Measurements from ENCODE around the gene CLSTN3. TPM values are rescaled to one million over a fixed set of nuclear protein-coding genes. Genes with fewer than 3 reads are reported as not detected.

Gene CLSTN3
- total and polyA plus RNA-seq, 2 of the 13 experiments (the other 11 are each of a cell fraction or from before 2014, with no cell fraction given) = 26.2 to 94.1 TPM

DNA sequence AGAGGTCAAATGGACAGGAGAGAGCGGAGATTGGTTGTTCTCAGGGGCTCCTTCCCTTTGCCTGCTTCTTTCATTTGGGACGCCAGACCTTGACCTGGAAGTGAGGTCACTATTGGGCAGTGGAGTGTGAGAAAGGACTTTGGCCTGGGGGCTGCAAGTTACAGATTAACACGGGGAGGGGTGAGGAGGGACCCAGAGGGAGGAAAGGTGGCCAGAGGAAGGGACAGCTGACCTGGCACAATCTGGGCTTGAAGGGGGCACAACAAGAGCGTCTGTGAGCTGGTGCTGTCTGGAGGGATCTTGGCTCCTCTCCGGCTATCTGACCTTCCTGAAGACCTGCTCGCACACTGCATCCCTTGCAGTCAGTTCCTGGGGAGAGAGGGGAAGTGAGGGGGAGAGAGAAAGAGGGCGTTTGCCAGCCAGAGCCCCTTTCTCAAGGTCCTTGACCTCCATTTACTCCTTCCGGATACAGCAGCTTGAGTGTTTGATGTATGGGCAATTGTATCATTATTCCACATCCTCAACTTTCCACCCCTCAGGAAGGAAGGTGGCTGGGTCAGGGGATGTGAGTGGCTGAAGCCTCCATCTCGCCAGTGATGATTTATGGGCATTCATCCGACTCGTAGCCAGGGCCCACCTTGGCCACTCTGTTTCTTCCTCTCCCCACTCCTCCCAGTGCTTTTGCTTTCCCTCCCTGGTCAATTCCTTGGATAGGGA is 6.2 kb upstream of the CLSTN3 start (continued):
- TF ChIP-seq GATAD1 (CRISPR knock-in tag; IDR thresholded peaks at IDR 0.05) (0 out of 2 replicates have a peak, but pooled peaks have one; percentile 38), ZKSCAN8 (CRISPR knock-in tag; IDR thresholded peaks at IDR 0.05; ENCODE audit: borderline replicate concordance) (0 out of 2 replicates have a peak, but pooled peaks have one; percentile 18), ZSCAN25 (CRISPR knock-in tag; IDR thresholded peaks at IDR 0.05) (peak; percentile 98), TBX3 (IDR thresholded peaks at IDR 0.05; ENCODE audit: borderline replicate concordance) (peak; percentile 60; the same call in 1 of the 2 replicates), ISL2 (CRISPR knock-in tag; IDR thresholded peaks at IDR 0.05) (peak; percentile 66), ZNF605 (CRISPR knock-in tag; IDR thresholded peaks at IDR 0.05) (peak; percentile 29; the same call in 1 of the 2 replicates), HOXA9 (CRISPR knock-in tag; IDR thresholded peaks at IDR 0.05; ENCODE audit: borderline replicate concordance) (peak; percentile 47; the same call in 1 of the 2 replicates), ZMYM3 (CRISPR knock-in tag; IDR thresholded peaks at IDR 0.05) (0 out of 2 replicates have a peak, but pooled peaks have one; percentile 48), MED8 (CRISPR knock-in tag; IDR thresholded peaks at IDR 0.05; ENCODE audit: insufficient replicate concordance) (no peak), DPF2 (CRISPR knock-in tag; IDR thresholded peaks at IDR 0.05; ENCODE audit: borderline replicate concordance, low read depth) (peak; percentile 68; the same call in 1 of the 2 replicates), KMT2B (CRISPR knock-in tag; IDR thresholded peaks at IDR 0.05) (0 out of 2 replicates have a peak, but pooled peaks have one; percentile 18), RCOR2 (CRISPR knock-in tag; IDR thresholded peaks at IDR 0.05) (0 out of 2 replicates have a peak, but pooled peaks have one; percentile 53), BRCA1 (CRISPR knock-in tag; IDR thresholded peaks at IDR 0.05) (no peak), AGO2 (optimal IDR thresholded peaks at IDR 0.05; ENCODE audit: low read depth, low read length) (no peak), ZNF569 (CRISPR knock-in tag; IDR thresholded peaks at IDR 0.05; ENCODE audit: borderline replicate concordance) (no peak), ZNF547 (CRISPR knock-in tag; IDR thresholded peaks at IDR 0.05) (no peak), FOXK1 (CRISPR knock-in tag; IDR thresholded peaks at IDR 0.05; ENCODE audit: borderline replicate concordance, low read depth) (peak; percentile 54; the same call in 1 of the 2 replicates), ZNF782 (CRISPR knock-in tag; IDR thresholded peaks at IDR 0.05; ENCODE audit: borderline replicate concordance) (no peak), SP5 (CRISPR knock-in tag; IDR thresholded peaks at IDR 0.05; ENCODE audit: borderline replicate concordance, low read depth) (peak; percentile 73)
- TF ChIP-seq, protein P1, sequence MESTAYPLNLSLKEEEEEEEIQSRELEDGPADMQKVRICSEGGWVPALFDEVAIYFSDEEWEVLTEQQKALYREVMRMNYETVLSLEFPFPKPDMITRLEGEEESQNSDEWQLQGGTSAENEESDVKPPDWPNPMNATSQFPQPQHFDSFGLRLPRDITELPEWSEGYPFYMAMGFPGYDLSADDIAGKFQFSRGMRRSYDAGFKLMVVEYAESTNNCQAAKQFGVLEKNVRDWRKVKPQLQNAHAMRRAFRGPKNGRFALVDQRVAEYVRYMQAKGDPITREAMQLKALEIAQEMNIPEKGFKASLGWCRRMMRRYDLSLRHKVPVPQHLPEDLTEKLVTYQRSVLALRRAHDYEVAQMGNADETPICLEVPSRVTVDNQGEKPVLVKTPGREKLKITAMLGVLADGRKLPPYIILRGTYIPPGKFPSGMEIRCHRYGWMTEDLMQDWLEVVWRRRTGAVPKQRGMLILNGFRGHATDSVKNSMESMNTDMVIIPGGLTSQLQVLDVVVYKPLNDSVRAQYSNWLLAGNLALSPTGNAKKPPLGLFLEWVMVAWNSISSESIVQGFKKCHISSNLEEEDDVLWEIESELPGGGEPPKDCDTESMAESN (CRISPR knock-in tag; conservative IDR thresholded peaks at IDR 0.05) = no peak; the same call in 1 of the 2 replicates
- TF ChIP-seq, protein P2, sequence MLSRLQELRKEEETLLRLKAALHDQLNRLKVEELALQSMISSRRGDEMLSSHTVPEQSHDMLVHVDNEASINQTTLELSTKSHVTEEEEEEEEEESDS (CRISPR knock-in tag; IDR thresholded peaks at IDR 0.05; ENCODE audit: borderline replicate concordance) = no peak
- TF ChIP-seq, protein P3, sequence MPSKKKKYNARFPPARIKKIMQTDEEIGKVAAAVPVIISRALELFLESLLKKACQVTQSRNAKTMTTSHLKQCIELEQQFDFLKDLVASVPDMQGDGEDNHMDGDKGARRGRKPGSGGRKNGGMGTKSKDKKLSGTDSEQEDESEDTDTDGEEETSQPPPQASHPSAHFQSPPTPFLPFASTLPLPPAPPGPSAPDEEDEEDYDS (CRISPR knock-in tag; IDR thresholded peaks at IDR 0.05) = peak; percentile 57
- TF ChIP-seq, protein P4, sequence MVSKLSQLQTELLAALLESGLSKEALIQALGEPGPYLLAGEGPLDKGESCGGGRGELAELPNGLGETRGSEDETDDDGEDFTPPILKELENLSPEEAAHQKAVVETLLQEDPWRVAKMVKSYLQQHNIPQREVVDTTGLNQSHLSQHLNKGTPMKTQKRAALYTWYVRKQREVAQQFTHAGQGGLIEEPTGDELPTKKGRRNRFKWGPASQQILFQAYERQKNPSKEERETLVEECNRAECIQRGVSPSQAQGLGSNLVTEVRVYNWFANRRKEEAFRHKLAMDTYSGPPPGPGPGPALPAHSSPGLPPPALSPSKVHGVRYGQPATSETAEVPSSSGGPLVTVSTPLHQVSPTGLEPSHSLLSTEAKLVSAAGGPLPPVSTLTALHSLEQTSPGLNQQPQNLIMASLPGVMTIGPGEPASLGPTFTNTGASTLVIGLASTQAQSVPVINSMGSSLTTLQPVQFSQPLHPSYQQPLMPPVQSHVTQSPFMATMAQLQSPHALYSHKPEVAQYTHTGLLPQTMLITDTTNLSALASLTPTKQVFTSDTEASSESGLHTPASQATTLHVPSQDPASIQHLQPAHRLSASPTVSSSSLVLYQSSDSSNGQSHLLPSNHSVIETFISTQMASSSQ (IDR thresholded peaks at IDR 0.05; ENCODE audit: low read depth) = peak; percentile 96
- TF ChIP-seq, protein P4 (CRISPR knock-in tag; IDR thresholded peaks at IDR 0.05; ENCODE audit: borderline replicate concordance) = peak; percentile 98

Data from HepG2 (cell line).